ENCODE results near the gene CRTC2.

The CRTC2 gene

GRCh38 chr1:153973071-153973470, 14.7 kb upstream of the CRTC2 start:
- DNase-seq (ENCODE audit: low spot score) = no peak

GRCh38 chr1:153970346-153970745, 11.9 kb upstream of the CRTC2 start:
- no peak for DNase-seq (ENCODE audit: low spot score)

GRCh38 chr1:153968972-153969371, 10.6 kb upstream of the CRTC2 start:
- DNase-seq (ENCODE audit: low spot score) = no peak

GRCh38 chr1:153968408-153968807, 10.0 kb upstream of the CRTC2 start:
- DNase-seq (ENCODE audit: low spot score) = no peak

GRCh38 chr1:153968000-153968363, 9.6 kb upstream of the CRTC2 start:
- no peak for DNase-seq (ENCODE audit: low spot score)

- peak; percentile 98 for DNase-seq (ENCODE audit: low spot score)
Observed at GRCh38 chr1:153967107-153967999, 8.9 kb upstream of the CRTC2 start, which contains the start of gene CREB3L4. Gene CREB3L4 (plus strand): TSS chr1:153967902. CDS start chr1:153968526, 624 bp downstream.

GRCh38 chr1:153963850-153964331, 5.5 kb upstream of the CRTC2 start:
- no peak for DNase-seq (ENCODE audit: low spot score)

GRCh38 chr1:153963030-153963849, 4.8 kb upstream of the CRTC2 start, which contains the start of gene SLC39A1:
Gene SLC39A1 (minus strand): TSS chr1:153963537. CDS start chr1:153962715, 822 bp downstream.
- peak; percentile 98 for DNase-seq (ENCODE audit: low spot score)

- DNase-seq (ENCODE audit: low spot score) = no peak
Observed at GRCh38 chr1:153962088-153963029, 3.9 kb upstream of the CRTC2 start.

- no peak for DNase-seq (ENCODE audit: low spot score)
Observed at GRCh38 chr1:153961421-153961820, 3.0 kb upstream of the CRTC2 start.

- DNase-seq (ENCODE audit: low spot score) = no peak
Observed at GRCh38 chr1:153960206-153960605, 1.8 kb upstream of the CRTC2 start.

GRCh38 chr1:153959454-153959853, 1.0 kb upstream of the CRTC2 start:
- DNase-seq (ENCODE audit: low spot score) = no peak

GRCh38 chr1:153958961-153959260, 499 bp upstream of the CRTC2 start:
- no peak for DNase-seq (ENCODE audit: low spot score)

- no peak for DNase-seq (ENCODE audit: low spot score)
Observed at GRCh38 chr1:153957744-153958110, 685 bp downstream of the CRTC2 start.

GRCh38 chr1:153956997-153957715, 1.3 kb downstream of the CRTC2 start:
- DNase-seq (ENCODE audit: low spot score) = no peak

GRCh38 chr1:153954826-153955225, 3.6 kb downstream of the CRTC2 start:
- no peak for DNase-seq (ENCODE audit: low spot score)

- no peak for DNase-seq (ENCODE audit: low spot score)
Observed at GRCh38 chr1:153953859-153954365, 4.5 kb downstream of the CRTC2 start.

- no peak for DNase-seq (ENCODE audit: low spot score)
Observed at GRCh38 chr1:153951801-153952200, 6.6 kb downstream of the CRTC2 start.

GRCh38 chr1:153951183-153951582, 7.2 kb downstream of the CRTC2 start:
- no peak for DNase-seq (ENCODE audit: low spot score)

GRCh38 chr1:153946622-153947241, 11.7 kb downstream of the CRTC2 start, which contains the start of gene DENND4B:
Gene DENND4B (minus strand): TSS chr1:153946718. CDS start chr1:153944374, 2,344 bp downstream.
- DNase-seq (ENCODE audit: low spot score) = peak; percentile 85
